ENCODE measurements around the gene LRMDA. TPM values are rescaled to one million over a fixed set of nuclear protein-coding genes. Genes with fewer than 3 reads are reported as not detected.

LRMDA gene
- total and polyA plus RNA-seq, 2 of the 13 experiments (the other 11 are each of a cell fraction or from before 2014, with no cell fraction given), result 13.4 to 22.0 TPM

DNA sequence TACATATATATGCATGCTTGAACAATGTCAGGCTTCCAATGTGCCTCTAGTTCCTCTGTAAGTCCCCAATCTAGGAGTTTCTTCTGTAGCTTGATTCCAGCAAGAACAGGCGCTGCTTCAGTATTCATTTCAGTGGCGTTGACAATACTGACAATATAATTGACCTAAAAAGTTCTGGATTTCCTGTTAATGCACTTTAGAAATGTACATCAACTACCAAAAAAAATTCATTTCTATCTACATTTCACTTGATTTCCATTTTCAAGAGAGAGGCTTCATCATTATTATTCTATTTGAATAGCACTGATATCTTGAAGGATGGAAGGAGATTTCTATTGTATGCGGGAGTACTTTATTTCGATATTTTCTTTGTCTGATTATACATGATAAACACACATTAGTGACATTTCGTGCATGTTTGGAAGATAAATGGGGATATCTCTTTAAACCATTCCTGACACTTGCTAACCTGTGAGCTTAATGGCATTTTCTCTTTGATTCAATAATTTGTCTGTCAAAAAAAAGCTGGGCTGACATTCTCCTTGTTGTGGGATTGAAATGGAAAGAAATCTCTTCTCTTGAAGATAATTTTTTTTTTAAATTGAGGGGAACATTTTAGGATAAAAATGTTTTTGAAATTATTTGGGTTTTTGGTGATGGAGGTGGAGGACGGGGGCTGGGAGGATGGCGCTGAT lies 568.2 kb downstream of the LRMDA start:
- DNase-seq (ENCODE audit: low spot score), result no peak
- Histone ChIP-seq H3K4me3 (replicated peaks in 1 of 3; ENCODE audit: insufficient read depth in 1 of 3, low read depth in 2 of 3, low read length in 3 of 3) (no peak overlapping the region), H3K79me2 (ENCODE audit: insufficient read depth, low read length) (no peaks in the 10 kb centered on the region), H3K27ac (ENCODE audit: extremely low read length, insufficient read depth, low read length) (no peak overlapping the region), H4K20me1 (ENCODE audit: insufficient read depth, low read length) (no peaks in the 10 kb centered on the region), H3K4me2 (ENCODE audit: low read depth, low read length) (no peak overlapping the region), H3K36me3 (replicated peaks in 1 of 2; ENCODE audit: control insufficient read depth in 1 of 2, insufficient read depth in 2 of 2, low read length in 2 of 2) (no peaks in the 10 kb centered on the region; a peak in 1 of 5 replicates), H3K4me1 (ENCODE audit: insufficient read depth, low read length) (no peaks in the 10 kb centered on the region), H3K9ac (ENCODE audit: insufficient read depth, low read depth, low read length) (no peak overlapping the region), H3K9me3 (ENCODE audit: low read length) (no peaks in the 10 kb centered on the region), H3K27me3 (ENCODE audit: control insufficient read depth in 1 of 2, insufficient read depth in 2 of 2, low read length in 2 of 2) (no peaks in the 10 kb centered on the region), H2AFZ (ENCODE audit: low read length) (no peak overlapping the region)
- CTCF ChIA-PET (ENCODE audit: low intra/inter-chr PET ratio, low total read pairs), result no interaction called here
- FAIRE-seq, result no peak
- no TSS peak for BruUV-seq (replicated peaks)
- in situ Hi-C loops (cut with HindIII; ENCODE audit: extremely low pct_ligation_motif_present, low pct_unique_long_range_greater_than_20kb), result no loop called here
- ATAC-seq, result no peak
- POLR2A ChIA-PET, result no interaction called here
- WGBS (ENCODE audit: low lambda C conversion rate), result 93% methylated on average over 7 of the region's 7 CpGs
- intact Hi-C loops (cut with micrococcal nuclease; ENCODE audit: unreplicated experiment), result no loop called here
- TF ChIP-seq MATR3 (CRISPR knock-in tag; IDR thresholded peaks at IDR 0.05) (no peak), HOXD1 (CRISPR knock-in tag; IDR thresholded peaks at IDR 0.05) (no peak), ASH2L (IDR thresholded peaks at IDR 0.05; ENCODE audit: insufficient read length, low read depth, low read length) (no peak), HNF4A (CRISPR knock-in tag; IDR thresholded peaks at IDR 0.05) (no peak), ATRX (CRISPR knock-in tag; IDR thresholded peaks at IDR 0.05; ENCODE audit: borderline replicate concordance) (no peak), KDM5B (CRISPR knock-in tag; IDR thresholded peaks at IDR 0.05; ENCODE audit: borderline replicate concordance) (no peak), ZNF451 (CRISPR knock-in tag; IDR thresholded peaks at IDR 0.05) (no peak), MED1 (CRISPR knock-in tag; IDR thresholded peaks at IDR 0.05) (no peak), ZNF589 (CRISPR knock-in tag; conservative IDR thresholded peaks at IDR 0.05) (no peak)
- TF ChIP-seq, protein P1, sequence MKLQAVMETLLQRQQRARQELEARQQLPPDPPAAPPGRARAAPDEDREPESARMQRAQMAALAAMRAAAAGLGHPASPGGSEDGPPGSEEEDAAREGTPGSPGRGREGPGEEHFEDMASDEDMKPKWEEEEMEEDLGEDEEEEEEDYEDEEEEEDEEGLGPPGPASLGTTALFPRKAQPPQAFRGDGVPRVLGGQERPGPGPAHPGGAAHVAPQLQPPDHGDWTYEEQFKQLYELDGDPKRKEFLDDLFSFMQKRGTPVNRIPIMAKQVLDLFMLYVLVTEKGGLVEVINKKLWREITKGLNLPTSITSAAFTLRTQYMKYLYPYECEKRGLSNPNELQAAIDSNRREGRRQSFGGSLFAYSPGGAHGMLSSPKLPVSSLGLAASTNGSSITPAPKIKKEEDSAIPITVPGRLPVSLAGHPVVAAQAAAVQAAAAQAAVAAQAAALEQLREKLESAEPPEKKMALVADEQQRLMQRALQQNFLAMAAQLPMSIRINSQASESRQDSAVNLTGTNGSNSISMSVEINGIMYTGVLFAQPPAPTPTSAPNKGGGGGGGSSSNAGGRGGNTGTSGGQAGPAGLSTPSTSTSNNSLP (IDR thresholded peaks at IDR 0.05; ENCODE audit: low read depth, low read length), result no peak
- TF ChIP-seq, protein P2, sequence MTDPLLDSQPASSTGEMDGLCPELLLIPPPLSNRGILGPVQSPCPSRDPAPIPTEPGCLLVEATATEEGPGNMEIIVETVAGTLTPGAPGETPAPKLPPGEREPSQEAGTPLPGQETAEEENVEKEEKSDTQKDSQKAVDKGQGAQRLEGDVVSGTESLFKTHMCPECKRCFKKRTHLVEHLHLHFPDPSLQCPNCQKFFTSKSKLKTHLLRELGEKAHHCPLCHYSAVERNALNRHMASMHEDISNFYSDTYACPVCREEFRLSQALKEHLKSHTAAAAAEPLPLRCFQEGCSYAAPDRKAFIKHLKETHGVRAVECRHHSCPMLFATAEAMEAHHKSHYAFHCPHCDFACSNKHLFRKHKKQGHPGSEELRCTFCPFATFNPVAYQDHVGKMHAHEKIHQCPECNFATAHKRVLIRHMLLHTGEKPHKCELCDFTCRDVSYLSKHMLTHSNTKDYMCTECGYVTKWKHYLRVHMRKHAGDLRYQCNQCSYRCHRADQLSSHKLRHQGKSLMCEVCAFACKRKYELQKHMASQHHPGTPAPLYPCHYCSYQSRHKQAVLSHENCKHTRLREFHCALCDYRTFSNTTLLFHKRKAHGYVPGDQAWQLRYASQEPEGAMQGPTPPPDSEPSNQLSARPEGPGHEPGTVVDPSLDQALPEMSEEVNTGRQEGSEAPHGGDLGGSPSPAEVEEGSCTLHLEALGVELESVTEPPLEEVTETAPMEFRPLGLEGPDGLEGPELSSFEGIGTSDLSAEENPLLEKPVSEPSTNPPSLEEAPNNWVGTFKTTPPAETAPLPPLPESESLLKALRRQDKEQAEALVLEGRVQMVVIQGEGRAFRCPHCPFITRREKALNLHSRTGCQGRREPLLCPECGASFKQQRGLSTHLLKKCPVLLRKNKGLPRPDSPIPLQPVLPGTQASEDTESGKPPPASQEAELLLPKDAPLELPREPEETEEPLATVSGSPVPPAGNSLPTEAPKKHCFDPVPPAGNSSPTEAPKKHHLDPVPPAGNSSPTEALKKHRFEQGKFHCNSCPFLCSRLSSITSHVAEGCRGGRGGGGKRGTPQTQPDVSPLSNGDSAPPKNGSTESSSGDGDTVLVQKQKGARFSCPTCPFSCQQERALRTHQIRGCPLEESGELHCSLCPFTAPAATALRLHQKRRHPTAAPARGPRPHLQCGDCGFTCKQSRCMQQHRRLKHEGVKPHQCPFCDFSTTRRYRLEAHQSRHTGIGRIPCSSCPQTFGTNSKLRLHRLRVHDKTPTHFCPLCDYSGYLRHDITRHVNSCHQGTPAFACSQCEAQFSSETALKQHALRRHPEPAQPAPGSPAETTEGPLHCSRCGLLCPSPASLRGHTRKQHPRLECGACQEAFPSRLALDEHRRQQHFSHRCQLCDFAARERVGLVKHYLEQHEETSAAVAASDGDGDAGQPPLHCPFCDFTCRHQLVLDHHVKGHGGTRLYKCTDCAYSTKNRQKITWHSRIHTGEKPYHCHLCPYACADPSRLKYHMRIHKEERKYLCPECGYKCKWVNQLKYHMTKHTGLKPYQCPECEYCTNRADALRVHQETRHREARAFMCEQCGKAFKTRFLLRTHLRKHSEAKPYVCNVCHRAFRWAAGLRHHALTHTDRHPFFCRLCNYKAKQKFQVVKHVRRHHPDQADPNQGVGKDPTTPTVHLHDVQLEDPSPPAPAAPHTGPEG (CRISPR knock-in tag; IDR thresholded peaks at IDR 0.05), result no peak
- TF ChIP-seq, protein P3, sequence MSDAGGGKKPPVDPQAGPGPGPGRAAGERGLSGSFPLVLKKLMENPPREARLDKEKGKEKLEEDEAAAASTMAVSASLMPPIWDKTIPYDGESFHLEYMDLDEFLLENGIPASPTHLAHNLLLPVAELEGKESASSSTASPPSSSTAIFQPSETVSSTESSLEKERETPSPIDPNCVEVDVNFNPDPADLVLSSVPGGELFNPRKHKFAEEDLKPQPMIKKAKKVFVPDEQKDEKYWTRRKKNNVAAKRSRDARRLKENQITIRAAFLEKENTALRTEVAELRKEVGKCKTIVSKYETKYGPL (CRISPR knock-in tag; IDR thresholded peaks at IDR 0.05), result no peak

Data from HepG2 (cell line).